ENCODE data around the gene SESN1. TPM values are rescaled to one million over a fixed set of nuclear protein-coding genes. Genes with fewer than 3 reads are reported as not detected.

The SESN1 gene
- total and polyA plus RNA-seq, 9 of the 15 experiments (the other 6 are each of a cell fraction or from before 2014, with no cell fraction given) = 3.1 to 13.0 (median 7.4) TPM

DNA sequence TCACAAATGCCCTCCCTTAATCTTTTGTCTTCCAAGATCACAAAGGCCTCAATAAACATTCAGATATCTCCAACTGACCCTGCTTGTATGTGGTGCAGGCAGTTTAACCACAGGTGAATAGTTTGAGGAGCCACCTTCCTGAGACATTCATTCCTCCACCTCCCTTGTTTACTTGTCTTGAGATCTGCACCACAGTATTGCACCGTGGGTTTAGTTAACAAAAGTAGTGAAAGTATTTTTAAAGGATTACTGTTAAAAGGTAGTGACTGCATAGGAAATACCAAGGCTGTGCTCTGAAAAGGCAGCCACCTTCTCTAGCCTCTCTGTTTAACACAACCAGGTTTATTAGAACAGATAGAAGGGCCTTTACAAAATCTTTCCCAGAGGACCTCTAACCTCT lies 46.5 kb downstream of the SESN1 start (continued):
- TF ChIP-seq, protein P1, sequence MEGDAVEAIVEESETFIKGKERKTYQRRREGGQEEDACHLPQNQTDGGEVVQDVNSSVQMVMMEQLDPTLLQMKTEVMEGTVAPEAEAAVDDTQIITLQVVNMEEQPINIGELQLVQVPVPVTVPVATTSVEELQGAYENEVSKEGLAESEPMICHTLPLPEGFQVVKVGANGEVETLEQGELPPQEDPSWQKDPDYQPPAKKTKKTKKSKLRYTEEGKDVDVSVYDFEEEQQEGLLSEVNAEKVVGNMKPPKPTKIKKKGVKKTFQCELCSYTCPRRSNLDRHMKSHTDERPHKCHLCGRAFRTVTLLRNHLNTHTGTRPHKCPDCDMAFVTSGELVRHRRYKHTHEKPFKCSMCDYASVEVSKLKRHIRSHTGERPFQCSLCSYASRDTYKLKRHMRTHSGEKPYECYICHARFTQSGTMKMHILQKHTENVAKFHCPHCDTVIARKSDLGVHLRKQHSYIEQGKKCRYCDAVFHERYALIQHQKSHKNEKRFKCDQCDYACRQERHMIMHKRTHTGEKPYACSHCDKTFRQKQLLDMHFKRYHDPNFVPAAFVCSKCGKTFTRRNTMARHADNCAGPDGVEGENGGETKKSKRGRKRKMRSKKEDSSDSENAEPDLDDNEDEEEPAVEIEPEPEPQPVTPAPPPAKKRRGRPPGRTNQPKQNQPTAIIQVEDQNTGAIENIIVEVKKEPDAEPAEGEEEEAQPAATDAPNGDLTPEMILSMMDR (IDR thresholded peaks at IDR 0.05 in 2 of 3, conservative IDR thresholded peaks at IDR 0.05 in 1 of 3; ENCODE audit: insufficient read depth in 2 of 3, low read depth in 1 of 3, low read length in 3 of 3) = no peak
- TF ChIP-seq, protein P2, sequence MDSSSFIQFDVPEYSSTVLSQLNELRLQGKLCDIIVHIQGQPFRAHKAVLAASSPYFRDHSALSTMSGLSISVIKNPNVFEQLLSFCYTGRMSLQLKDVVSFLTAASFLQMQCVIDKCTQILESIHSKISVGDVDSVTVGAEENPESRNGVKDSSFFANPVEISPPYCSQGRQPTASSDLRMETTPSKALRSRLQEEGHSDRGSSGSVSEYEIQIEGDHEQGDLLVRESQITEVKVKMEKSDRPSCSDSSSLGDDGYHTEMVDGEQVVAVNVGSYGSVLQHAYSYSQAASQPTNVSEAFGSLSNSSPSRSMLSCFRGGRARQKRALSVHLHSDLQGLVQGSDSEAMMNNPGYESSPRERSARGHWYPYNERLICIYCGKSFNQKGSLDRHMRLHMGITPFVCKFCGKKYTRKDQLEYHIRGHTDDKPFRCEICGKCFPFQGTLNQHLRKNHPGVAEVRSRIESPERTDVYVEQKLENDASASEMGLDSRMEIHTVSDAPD (CRISPR knock-in tag; IDR thresholded peaks at IDR 0.05) = no peak
- TF ChIP-seq PHTF2 (CRISPR knock-in tag; IDR thresholded peaks at IDR 0.05) = no peak
- TF ChIP-seq KDM1A (IDR thresholded peaks at IDR 0.05) = no peak
- no peak for TF ChIP-seq MTA2 (IDR thresholded peaks at IDR 0.05; ENCODE audit: low read depth)
- no peak for TF ChIP-seq NCOA6 (IDR thresholded peaks at IDR 0.05)
- TF ChIP-seq TRIM28 (IDR thresholded peaks at IDR 0.05) = no peak
- TF ChIP-seq GABPB2 (CRISPR knock-in tag; conservative IDR thresholded peaks at IDR 0.05) = no peak
- TF ChIP-seq, protein P3, sequence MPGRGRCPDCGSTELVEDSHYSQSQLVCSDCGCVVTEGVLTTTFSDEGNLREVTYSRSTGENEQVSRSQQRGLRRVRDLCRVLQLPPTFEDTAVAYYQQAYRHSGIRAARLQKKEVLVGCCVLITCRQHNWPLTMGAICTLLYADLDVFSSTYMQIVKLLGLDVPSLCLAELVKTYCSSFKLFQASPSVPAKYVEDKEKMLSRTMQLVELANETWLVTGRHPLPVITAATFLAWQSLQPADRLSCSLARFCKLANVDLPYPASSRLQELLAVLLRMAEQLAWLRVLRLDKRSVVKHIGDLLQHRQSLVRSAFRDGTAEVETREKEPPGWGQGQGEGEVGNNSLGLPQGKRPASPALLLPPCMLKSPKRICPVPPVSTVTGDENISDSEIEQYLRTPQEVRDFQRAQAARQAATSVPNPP (IDR thresholded peaks at IDR 0.05; ENCODE audit: borderline replicate concordance, insufficient read depth, insufficient read length) = no peak
- TF ChIP-seq, protein P4, sequence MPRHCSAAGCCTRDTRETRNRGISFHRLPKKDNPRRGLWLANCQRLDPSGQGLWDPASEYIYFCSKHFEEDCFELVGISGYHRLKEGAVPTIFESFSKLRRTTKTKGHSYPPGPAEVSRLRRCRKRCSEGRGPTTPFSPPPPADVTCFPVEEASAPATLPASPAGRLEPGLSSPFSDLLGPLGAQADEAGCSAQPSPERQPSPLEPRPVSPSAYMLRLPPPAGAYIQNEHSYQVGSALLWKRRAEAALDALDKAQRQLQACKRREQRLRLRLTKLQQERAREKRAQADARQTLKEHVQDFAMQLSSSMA (CRISPR knock-in tag; IDR thresholded peaks at IDR 0.05) = no peak
- TF ChIP-seq ZFPM2 (CRISPR knock-in tag; IDR thresholded peaks at IDR 0.05) = no peak
- no peak for TF ChIP-seq RBM15 (IDR thresholded peaks at IDR 0.05; ENCODE audit: insufficient read depth, low read length)
